Fibroblast of lung (primary cell): ENCODE data around the gene ADPGK. TPM values are rescaled to one million over a fixed set of nuclear protein-coding genes. Genes with fewer than 3 reads are reported as not detected.
A peak's percentile ranks its signal among the peaks of the same experiment; 100 is the strongest.

Source experiments
- DNase-seq, 2 donors: peaks; one replicate each; pipeline versions ENCODE4 v3.0.0 to v3.0.0-alpha.2; 2010; ENCODE audit warnings: low read depth in 2 of 2
- H2AFZ ChIP-seq: 2 replicates; pipeline ENCODE4 v1.5.1; 2012; ENCODE audit warnings: low read length, control low read depth, inconsistent platforms
- H3K27ac ChIP-seq: 2 replicates; pipeline ENCODE4 v1.5.1; 2011; ENCODE audit warnings: low read length, control low read depth; ENCODE audit not compliant: insufficient read depth
- H3K27me3 ChIP-seq: 2 replicates; pipeline ENCODE4 v1.5.1; 2011; ENCODE audit warnings: mild to moderate bottlenecking, low read length; ENCODE audit not compliant: control insufficient read depth, insufficient read depth
- H3K36me3 ChIP-seq: 2 replicates; pipeline ENCODE4 v1.5.1; 2011; ENCODE audit warnings: low read length; ENCODE audit not compliant: control insufficient read depth, insufficient read depth
- H3K4me1 ChIP-seq: 2 replicates; pipeline ENCODE4 v1.5.1; 2011; ENCODE audit warnings: low read length; ENCODE audit not compliant: control insufficient read depth, insufficient read depth; ENCODE audit errors: extremely low read depth
- H3K4me2 ChIP-seq: 2 replicates; pipeline ENCODE4 v1.5.1; 2011; ENCODE audit warnings: low read length, control low read depth; ENCODE audit not compliant: insufficient read depth; ENCODE audit errors: extremely low read depth
- H3K4me3 ChIP-seq, 4 experiments: fragments of 200-600 bp in 1 of 4; sonication (generic) in 1 of 4; replicated peaks in 1 of 4; 2 replicates each; pipeline ENCODE4 v1.5.1; 2011 to 2016; ENCODE audit warnings: low read length in 4 of 4, low read depth in 3 of 4, mild to moderate bottlenecking in 3 of 4, control low read depth in 2 of 4, inconsistent platforms in 1 of 4, mixed read lengths in 1 of 4; ENCODE audit not compliant: insufficient read depth in 1 of 4; ENCODE audit errors: control extremely low read depth in 1 of 4
- H3K79me2 ChIP-seq: 2 replicates; pipeline ENCODE4 v1.5.1; 2012; ENCODE audit warnings: mild to moderate bottlenecking, low read length, inconsistent platforms; ENCODE audit not compliant: control insufficient read depth, insufficient read depth
- H3K9ac ChIP-seq: 2 replicates; pipeline ENCODE4 v1.5.1; 2011; ENCODE audit warnings: mild to moderate bottlenecking, low read length, control low read depth; ENCODE audit not compliant: insufficient read depth
- H3K9me3 ChIP-seq: 2 replicates; pipeline ENCODE4 v1.5.1; 2012; ENCODE audit warnings: low read depth, low read length; ENCODE audit not compliant: control insufficient read depth, insufficient read depth
- H4K20me1 ChIP-seq: 2 replicates; pipeline ENCODE4 v1.5.1; 2011; ENCODE audit warnings: low read length; ENCODE audit not compliant: control insufficient read depth, insufficient read depth; ENCODE audit errors: extremely low read depth
- CTCF ChIP-seq, 2 donors: IDR thresholded peaks in 1 of 2; conservative IDR thresholded peaks in 1 of 2; 1 replicate in 1 of 2; 2 replicates in 1 of 2; pipeline ENCODE4 v1.5.1; 2011 to 2012; ENCODE audit warnings: low read length in 2 of 2, control low read depth in 1 of 2, inconsistent platforms in 1 of 2, low read depth in 1 of 2, mild to moderate bottlenecking in 1 of 2
- EZH2 ChIP-seq: IDR thresholded peaks from 2 replicates; pipeline ENCODE4 v1.5.1; 2012; ENCODE audit warnings: low read length, control low read depth, mild to moderate bottlenecking; ENCODE audit errors: missing control alignments
- polyA plus RNA-seq, 2 donors: library from polyadenylated mRNA; depleted of rRNA in 1 of 2; stranded (reverse) in 1 of 2; unstranded in 1 of 2; fragments of >200 nt; gene quantifications; 2 replicates each; pipeline ENCODE4 v1.2.1, GENCODE V29; 2011 to 2012; ENCODE audit warnings: missing spikeins in 1 of 2
- total RNA-seq: library from RNA; depleted of rRNA; stranded (reverse); fragments of >200 nt; gene quantifications from 2 replicates; pipeline ENCODE4 v1.2.1, GENCODE V29; 2014

ADPGK gene
- total and polyA plus RNA-seq, 2 donors (not counting 1 experiment from before 2014, with no cell fraction given): 59.5 to 62.2 TPM

- Histone ChIP-seq H3K9me3 (no peaks in the 10 kb centered on the region), H3K36me3 (no peaks in the 10 kb centered on the region)
These were observed 12.8 kb downstream of the ADPGK start for GRCh38 chr15:72770673-72771328.

DNA sequence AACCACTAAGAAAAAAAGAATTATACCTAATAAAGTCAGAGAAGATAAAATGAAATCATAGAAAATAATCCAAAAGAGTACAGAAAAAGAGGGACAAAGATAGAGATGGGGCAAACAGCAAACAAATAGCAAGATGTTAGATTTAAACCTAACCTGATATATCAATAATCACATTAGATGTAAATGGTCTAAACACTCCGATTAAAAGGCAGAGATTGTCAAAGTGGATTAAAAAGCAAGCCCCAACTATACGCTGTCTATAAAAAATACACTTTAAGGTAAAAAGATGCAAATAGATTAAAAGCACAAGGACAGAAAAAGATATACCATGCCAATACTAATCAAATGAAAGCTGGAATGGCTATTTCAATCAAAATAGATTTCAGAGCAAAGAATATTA lies 16.8 kb downstream of the ADPGK start:
- no peak overlapping the region for H3K9ac ChIP-seq
- DNase-seq: no peak
- H3K27me3 ChIP-seq: no peaks in the 10 kb centered on the region
- no peaks in the 10 kb centered on the region for H3K4me1 ChIP-seq
- no peak for TF ChIP-seq CTCF (conservative IDR thresholded peaks at IDR 0.05 in 1 of 2, IDR thresholded peaks at IDR 0.05 in 1 of 2; ENCODE audit: low read depth in 1 of 2, low read length in 2 of 2)
- no peak for TF ChIP-seq EZH2
- no peaks in the 10 kb centered on the region for H4K20me1 ChIP-seq
- H3K9me3 ChIP-seq: no peaks in the 10 kb centered on the region
- no peak overlapping the region for H3K4me3 ChIP-seq
- H3K4me2 ChIP-seq: no peak overlapping the region
- H3K27ac ChIP-seq: no peak overlapping the region
- no peaks in the 10 kb centered on the region for H3K36me3 ChIP-seq
- H2AFZ ChIP-seq: no peak overlapping the region
- H3K79me2 ChIP-seq: no peaks in the 10 kb centered on the region

More at GRCh38 chr15:72770673-72771328, 12.8 kb downstream of the ADPGK start:
- Histone ChIP-seq H3K27ac (no peak overlapping the region), H3K4me3 (no peak overlapping the region), H3K4me2 (no peak overlapping the region), H3K9ac (no peak overlapping the region), H3K4me1 (no peaks in the 10 kb centered on the region), H4K20me1 (no peaks in the 10 kb centered on the region), H3K27me3 (no peaks in the 10 kb centered on the region), H3K79me2 (peaks cover 6% of the 10 kb centered on the region), H2AFZ (no peak overlapping the region)
- TF ChIP-seq CTCF (conservative IDR thresholded peaks at IDR 0.05 in 1 of 2, IDR thresholded peaks at IDR 0.05 in 1 of 2; ENCODE audit: low read depth in 1 of 2, low read length in 2 of 2) (peak in 1 of 2 donors; percentile 6), EZH2 (no peak)
- peak in 1 of 2 donors; percentile 8 for DNase-seq

- Histone ChIP-seq H3K27me3 (no peaks in the 10 kb centered on the region), H3K27ac (no peak overlapping the region), H3K4me3 (no peak overlapping the region), H2AFZ (no peak overlapping the region), H3K4me2 (no peak overlapping the region), H4K20me1 (no peaks in the 10 kb centered on the region), H3K4me1 (no peaks in the 10 kb centered on the region), H3K36me3 (no peaks in the 10 kb centered on the region), H3K79me2 (no peaks in the 10 kb centered on the region), H3K9me3 (no peaks in the 10 kb centered on the region), H3K9ac (no peak overlapping the region)
- DNase-seq: no peak
- TF ChIP-seq EZH2 (no peak), CTCF (conservative IDR thresholded peaks at IDR 0.05 in 1 of 2, IDR thresholded peaks at IDR 0.05 in 1 of 2; ENCODE audit: low read depth in 1 of 2, low read length in 2 of 2) (no peak)
These were observed 17.5 kb downstream of the ADPGK start for GRCh38 chr15:72766025-72766424.
